Ishikawa (cell line): ENCODE results near the gene ZNF518B.
A peak's percentile ranks its signal among the peaks of the same experiment; 100 is the strongest.

Source experiments
- CEBPB ChIP-seq: IDR thresholded peaks from 2 replicates; pipeline ENCODE4 v1.6.1; 2012
- CREB1 ChIP-seq: IDR thresholded peaks from 2 replicates; pipeline ENCODE4 v1.6.1; 2012; ENCODE audit warnings: low read depth
- EGR1 ChIP-seq: IDR thresholded peaks from 2 replicates; pipeline ENCODE4 v1.6.1; 2012
- EP300 ChIP-seq: IDR thresholded peaks from 2 replicates; pipeline ENCODE4 v1.6.1; 2012; ENCODE audit warnings: borderline replicate concordance
- FOXM1 ChIP-seq: IDR thresholded peaks from 2 replicates; pipeline ENCODE4 v1.6.1; 2012; ENCODE audit warnings: low read depth, borderline replicate concordance
- MAX ChIP-seq: IDR thresholded peaks from 2 replicates; pipeline ENCODE4 v1.6.1; 2012
- NFIC ChIP-seq: IDR thresholded peaks from 2 replicates; pipeline ENCODE4 v1.6.1; 2012
- RAD21 ChIP-seq: IDR thresholded peaks from 2 replicates; pipeline ENCODE4 v1.6.1; 2012; ENCODE audit warnings: low read depth
- REST ChIP-seq: IDR thresholded peaks from 2 replicates; pipeline ENCODE4 v1.6.1; 2012; ENCODE audit warnings: low read depth, mild to moderate bottlenecking
- TAF1 ChIP-seq: IDR thresholded peaks from 2 replicates; pipeline ENCODE4 v1.6.1; 2012; ENCODE audit warnings: low read depth, mild to moderate bottlenecking
- TCF12 ChIP-seq: IDR thresholded peaks from 2 replicates; pipeline ENCODE4 v1.6.1; 2012; ENCODE audit warnings: low read depth
- USF1 ChIP-seq: IDR thresholded peaks from 2 replicates; pipeline ENCODE4 v1.6.1; 2012
- YY1 ChIP-seq: IDR thresholded peaks from 2 replicates; pipeline ENCODE4 v1.6.1; 2012; ENCODE audit warnings: low read depth
- ZBTB7A ChIP-seq: IDR thresholded peaks from 2 replicates; pipeline ENCODE4 v1.6.1; 2012; ENCODE audit warnings: low read depth

The ZNF518B gene

GRCh38 chr4:10495651-10496050, 38.4 kb upstream of the ZNF518B start:
- peak; percentile 72 for TF ChIP-seq USF1
- TF ChIP-seq NFIC = no peak
- no peak for TF ChIP-seq ZBTB7A
- TF ChIP-seq FOXM1 = no peak

- no peak for TF ChIP-seq YY1
- no peak for TF ChIP-seq TCF12
- TF ChIP-seq CEBPB = no peak
These were observed 35.2 kb upstream of the ZNF518B start for GRCh38 chr4:10492464-10492863.

GRCh38 chr4:10491401-10491800, 34.2 kb upstream of the ZNF518B start:
- TF ChIP-seq YY1 (no peak), EGR1 (no peak), EP300 (no peak), TAF1 (no peak), REST (no peak), ZBTB7A (no peak), TCF12 (no peak), CREB1 (no peak), RAD21 (no peak), USF1 (no peak), NFIC (no peak), MAX (no peak), CEBPB (no peak)

- TF ChIP-seq TAF1 (no peak), NFIC (no peak), REST (no peak), TCF12 (no peak), RAD21 (no peak), FOXM1 (no peak), CREB1 (no peak), CEBPB (no peak), ZBTB7A (no peak)
These were observed 33.8 kb upstream of the ZNF518B start for GRCh38 chr4:10490996-10491395.

- no peak for TF ChIP-seq TAF1
These were observed 25.7 kb upstream of the ZNF518B start for GRCh38 chr4:10482913-10483312.

- TF ChIP-seq REST = no peak
- TF ChIP-seq CEBPB = no peak
- no peak for TF ChIP-seq USF1
- TF ChIP-seq TAF1 = no peak
- TF ChIP-seq RAD21 = no peak
- no peak for TF ChIP-seq EGR1
- no peak for TF ChIP-seq MAX
These were observed 23.4 kb upstream of the ZNF518B start for GRCh38 chr4:10480616-10481015.
